GM12878 (cell line): ENCODE results near the gene PHPT1. TPM values are rescaled to one million over a fixed set of nuclear protein-coding genes. Genes with fewer than 3 reads are reported as not detected.

Experiments used
- ATAC-seq: fragments of 200-7000 bp; cut with Tn5 transposase; 3 replicates; pipeline ENCODE4 v1.9.1; 2020; ENCODE audit warnings: mild to moderate bottlenecking, moderate library complexity
- BruUV-seq: library from RNA; stranded (reverse); fragments of 400-500 nt; replicated peaks from 2 replicates; lab custom pipeline; 2021; lab: Mats Ljungman, UMichigan
- CTCF ChIA-PET: fragments of 300-600 bp; sonication (Branson Sonifier 250); formaldehyde crosslinking; extraction: SDS; loops from one replicate; lab custom pipeline; 2021; ENCODE audit warnings: inconsistent platforms; lab: Yijun Ruan, JAX
- POLR2A ChIA-PET: fragments of 350-600 bp; formaldehyde crosslinking; extraction: SDS; loops from one replicate; lab custom pipeline; 2021; ENCODE audit warnings: inconsistent platforms; lab: Charles Lee
- RAD21 ChIA-PET: fragments of 300-600 bp; sonication (Branson Sonifier 250); formaldehyde crosslinking; loops from one replicate; lab custom pipeline; 2023; ENCODE audit warnings: antibody characterized with exemption; ENCODE audit not compliant: unreplicated experiment; lab: Charles Lee
- SMC1A ChIA-PET: fragments of 300-600 bp; sonication (Branson Sonifier 250); formaldehyde crosslinking; loops from one replicate; lab custom pipeline; 2023; ENCODE audit not compliant: unreplicated experiment, uncharacterized antibody; lab: Charles Lee
- DNase-seq: peaks from one replicate; pipeline ENCODE4 v3.0.0-alpha.2; 2011; ENCODE audit warnings: low read depth, low spot score
- FAIRE-seq: peaks from 3 replicates; lab custom pipeline; 2011; peaks lifted over from hg19 to GRCh38; lab: Jason Lieb, UNC
- H2AFZ ChIP-seq: 2 replicates; pipeline ENCODE4 v1.6.0; 2011; ENCODE audit warnings: low read depth, low read length, control low read depth; ENCODE audit not compliant: control insufficient read depth
- H3K27ac ChIP-seq: 2 replicates; pipeline ENCODE4 v1.5.1; 2011; ENCODE audit warnings: control low read depth; ENCODE audit not compliant: control insufficient read depth, insufficient read depth
- H3K27me3 ChIP-seq, 2 experiments: replicated peaks in 1 of 2; 2 replicates each; pipeline versions ENCODE4 v1.6.0 to v1.6.1; 2011; ENCODE audit warnings: low read length in 1 of 2; ENCODE audit not compliant: control insufficient read depth in 2 of 2, insufficient read depth in 2 of 2
- H3K36me3 ChIP-seq, 2 experiments: 2 replicates each; pipeline ENCODE4 v1.5.1; 2011; ENCODE audit warnings: low read length in 1 of 2; ENCODE audit not compliant: control insufficient read depth in 2 of 2, insufficient read depth in 2 of 2
- H3K4me1 ChIP-seq: 2 replicates; pipeline ENCODE4 v1.6.1; 2011; ENCODE audit warnings: mild to moderate bottlenecking, low read length, moderate library complexity, mixed read lengths; ENCODE audit not compliant: control insufficient read depth, insufficient read depth
- H3K4me2 ChIP-seq: 2 replicates; pipeline ENCODE4 v1.6.0; 2011; ENCODE audit warnings: control low read depth; ENCODE audit not compliant: control insufficient read depth, insufficient read depth
- H3K4me3 ChIP-seq: fragments of 200-600 bp; sonication (generic); 2 replicates; pipeline ENCODE4 v1.5.1; 2016
- H3K79me2 ChIP-seq: 2 replicates; pipeline ENCODE4 v1.6.0; 2011; ENCODE audit warnings: low read length; ENCODE audit not compliant: control insufficient read depth, insufficient read depth
- H3K9ac ChIP-seq: 2 replicates; pipeline ENCODE4 v1.8.0; 2011; ENCODE audit warnings: low read length, control low read depth, mixed read lengths; ENCODE audit not compliant: control insufficient read depth, insufficient read depth
- H3K9me3 ChIP-seq: replicated peaks from 3 replicates; pipeline ENCODE4 v1.5.1; 2011; ENCODE audit warnings: mild to moderate bottlenecking, low read length; ENCODE audit not compliant: control insufficient read depth, insufficient read depth
- H4K20me1 ChIP-seq: 2 replicates; pipeline ENCODE4 v1.6.0; 2011; ENCODE audit not compliant: control insufficient read depth, insufficient read depth
- ASH2L ChIP-seq: fragments of 300-600, 200-600 bp; sonication (generic); IDR thresholded peaks from 2 replicates; pipeline ENCODE4 v1.6.1; 2017; ENCODE audit warnings: low read depth, mild to moderate bottlenecking, borderline replicate concordance
- ATF2 ChIP-seq: IDR thresholded peaks from 2 replicates; pipeline ENCODE4 v1.6.1; 2012; ENCODE audit warnings: low read length, inconsistent platforms
- BMI1 ChIP-seq: fragments of 450-650 bp; IDR thresholded peaks from 2 replicates; pipeline ENCODE4 v1.6.1; 2016; ENCODE audit warnings: mild to moderate bottlenecking, moderate library complexity, borderline replicate concordance
- CEBPB ChIP-seq, 2 experiments: fragments of 150-350 bp in 1 of 2; IDR thresholded peaks; 2 replicates each; pipeline ENCODE4 v1.6.1; 2012 to 2014; ENCODE audit warnings: low read depth in 2 of 2, low read length in 2 of 2, borderline replicate concordance in 1 of 2, inconsistent platforms in 1 of 2
- FOXK2 ChIP-seq: fragments of 450-650 bp; IDR thresholded peaks from 2 replicates; pipeline ENCODE4 v1.6.1; 2017; ENCODE audit warnings: mild to moderate bottlenecking, moderate library complexity
- MEF2A ChIP-seq: IDR thresholded peaks from 2 replicates; pipeline ENCODE4 v1.6.1; 2011; ENCODE audit warnings: low read depth, mild to moderate bottlenecking, low read length, moderate library complexity; ENCODE audit not compliant: insufficient read depth
- MXI1 ChIP-seq: fragments of 150-350 bp; IDR thresholded peaks from 2 replicates; pipeline ENCODE4 v1.6.1; 2011; ENCODE audit warnings: low read depth, mild to moderate bottlenecking, inconsistent platforms, low read length, improper control_type of control experiment
- NR2C2 ChIP-seq: IDR thresholded peaks from 2 replicates; pipeline ENCODE4 v1.6.1; 2011; ENCODE audit warnings: borderline replicate concordance, low read depth; ENCODE audit not compliant: control insufficient read depth, insufficient read length
- RAD51 ChIP-seq: fragments of 450-650 bp; IDR thresholded peaks from 2 replicates; pipeline ENCODE4 v1.6.1; 2016; ENCODE audit warnings: moderate library complexity, mild to moderate bottlenecking, inconsistent platforms
- SREBF1 ChIP-seq: IDR thresholded peaks from 2 replicates; pipeline ENCODE4 v1.6.1; 2012; ENCODE audit warnings: mild to moderate bottlenecking, low read length
- TAF1 ChIP-seq: IDR thresholded peaks from 2 replicates; pipeline ENCODE4 v1.6.1; 2011; ENCODE audit warnings: mild to moderate bottlenecking, low read depth, low read length, borderline replicate concordance
- TCF12 ChIP-seq: IDR thresholded peaks from 2 replicates; pipeline ENCODE4 v1.6.1; 2011; ENCODE audit warnings: low read depth, mild to moderate bottlenecking, low read length
- ZBTB4 ChIP-seq: fragments of 450-650 bp; formaldehyde crosslinking; IDR thresholded peaks from 2 replicates; pipeline ENCODE4 v1.4.0; 2022; ENCODE audit warnings: mild to moderate bottlenecking, moderate library complexity
- WGBS: methylation state at CpG from one replicate; pipeline ENCODE4 v1.1.6; 2016; ENCODE audit warnings: low lambda C conversion rate; ENCODE audit not compliant: insufficient replicate concordance, insufficient coverage; ENCODE audit errors: missing lambda C conversion rate; 5-methylcytosine and 5-hydroxymethylcytosine counted together
- in situ Hi-C: fragments of 300-500 bp; cut with MboI; formaldehyde crosslinking; loops from 9 replicates; pipeline ENCODE4 v1.14.3; 2018; ENCODE audit warnings: mixed read lengths
- intact Hi-C: fragments of 100-400 bp; cut with micrococcal nuclease; formaldehyde crosslinking; loops from one replicate; pipeline ENCODE4 v1.14.2; 2022; ENCODE audit not compliant: unreplicated experiment
- polyA plus RNA-seq, 11 experiments: library from polyadenylated mRNA; depleted of rRNA in 4 of 11; unstranded in 6 of 11; stranded (reverse) in 5 of 11; fragments of >200 nt; fragmentation: Nextera tagmentation in 4 of 11; fragmentation: Illumina TruSeq in 1 of 11; extraction: Ambion mirVana in 4 of 11; extraction: Trizol in 1 of 11; gene quantifications; 1 replicate in 1 of 11; 2 replicates in 10 of 11; pipeline versions ENCODE4 v1.2.1 to v1.2.3, GENCODE V29; 2011 to 2016; ENCODE audit warnings: inconsistent platforms in 2 of 11, missing spikeins in 2 of 11, low read depth in 1 of 11
- total RNA-seq, 4 experiments: library from RNA; depleted of rRNA in 3 of 4; stranded (reverse); fragments of >200 nt in 3 of 4; fragmentation: Illumina TruSeq in 1 of 4; extraction: Trizol in 1 of 4; gene quantifications; 2 replicates each; pipeline versions ENCODE4 v1.2.1 to v1.2.3, GENCODE V29; 2013 to 2021

Gene PHPT1
- total and polyA plus RNA-seq, 10 of the 15 experiments (the other 5 are each of a cell fraction or from before 2014, with no cell fraction given): 56.2 to 323 (median 140) TPM

GRCh38 chr9:136875155-136875554 is 25.9 kb downstream of the PHPT1 start:
- WGBS: 89% methylated on average over 6 of the region's 6 CpGs
- no peak overlapping the region for H3K4me2 ChIP-seq
- H4K20me1 ChIP-seq: no peaks in the 10 kb centered on the region
- no peaks in the 10 kb centered on the region for H3K79me2 ChIP-seq
- H3K4me3 ChIP-seq: no peak overlapping the region
- H3K9me3 ChIP-seq: peaks cover 5% of the 10 kb centered on the region; the same call in 1 of the 3 replicates
- H3K4me1 ChIP-seq: no peaks in the 10 kb centered on the region; the same call in 1 of the 2 replicates
- BruUV-seq: no TSS peak
- H3K9ac ChIP-seq: no peak overlapping the region
- SMC1A ChIA-PET: no interaction called here
- intact Hi-C loops: no loop called here
- FAIRE-seq (no peak), ATAC-seq (no peak), DNase-seq (no peak)
- H3K27ac ChIP-seq: no peak overlapping the region
- RAD21 ChIA-PET: no interaction called here
- H3K36me3 ChIP-seq: no peaks in the 10 kb centered on the region
- no peak for TF ChIP-seq CEBPB (IDR thresholded peaks at IDR 0.05; ENCODE audit: borderline replicate concordance in 1 of 2, low read depth in 2 of 2, low read length in 2 of 2)
- no peak for TF ChIP-seq ASH2L
- no peak for TF ChIP-seq ATF2
- no peak for TF ChIP-seq NR2C2
- TF ChIP-seq TCF12: no peak
- no peak for TF ChIP-seq ZBTB4 (CRISPR knock-in tag)
- TF ChIP-seq MEF2A: no peak
- TF ChIP-seq RAD51: no peak
- TF ChIP-seq BMI1: no peak
- TF ChIP-seq FOXK2: no peak
- TF ChIP-seq MXI1: no peak
- no peak for TF ChIP-seq TAF1
- TF ChIP-seq SREBF1: no peak
- CTCF ChIA-PET: no interaction called here
- in situ Hi-C loops: no loop called here
- H2AFZ ChIP-seq: no peak overlapping the region
- H3K27me3 ChIP-seq: no peaks in the 10 kb centered on the region
- POLR2A ChIA-PET: no interaction called here
